CD1c-positive myeloid dendritic cell (primary cell): Measurements from ENCODE around the gene HTRA1.

Experiments
- DNase-seq: peaks from one replicate; pipeline ENCODE4 v3.0.0-alpha.2; 2016; ENCODE audit errors: extremely low spot score

Gene HTRA1

DNA sequence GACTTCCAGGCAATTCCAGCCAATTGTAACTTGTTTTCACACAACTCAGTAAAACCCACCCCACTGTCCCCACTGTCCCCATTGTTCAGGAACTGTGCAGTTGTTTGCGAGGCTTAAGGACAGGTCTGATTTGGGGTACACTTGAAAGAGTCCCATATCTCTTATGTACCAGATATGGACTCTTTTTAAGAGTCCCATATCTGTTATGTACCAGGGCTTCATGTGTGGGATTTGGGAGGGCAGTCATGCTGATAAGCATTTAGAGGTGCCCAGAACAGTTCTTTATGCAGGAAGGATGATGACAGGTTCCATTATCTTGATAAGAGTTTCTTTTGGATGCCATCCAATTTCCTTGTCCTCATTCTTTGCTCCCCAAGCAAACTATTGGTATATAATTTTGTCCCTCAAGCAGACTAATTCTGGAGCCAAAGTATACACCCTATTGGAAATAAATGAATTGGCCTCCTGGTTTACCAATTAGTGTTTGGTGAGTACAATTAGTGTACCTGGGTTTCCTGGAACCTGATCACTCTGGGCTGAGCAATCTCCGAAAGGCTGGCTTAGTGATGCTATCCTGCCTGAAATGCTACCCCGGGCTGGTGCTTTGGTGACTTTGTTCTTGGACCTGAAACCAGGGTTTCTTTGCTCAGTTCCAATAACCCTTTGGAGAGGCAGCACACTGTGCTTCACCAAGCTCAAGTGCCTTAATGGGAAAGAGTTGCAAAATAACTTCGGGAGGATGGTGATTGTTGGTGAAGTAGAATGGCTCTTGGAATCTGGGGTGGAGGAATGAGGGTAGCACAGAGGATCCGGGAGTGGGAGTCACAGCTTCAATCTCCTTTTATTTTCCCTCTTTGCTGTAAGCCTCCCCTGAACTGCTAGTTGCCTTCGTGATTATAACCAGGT lies 93.0 kb downstream of the HTRA1 start:
- DNase-seq = no peak

DNA sequence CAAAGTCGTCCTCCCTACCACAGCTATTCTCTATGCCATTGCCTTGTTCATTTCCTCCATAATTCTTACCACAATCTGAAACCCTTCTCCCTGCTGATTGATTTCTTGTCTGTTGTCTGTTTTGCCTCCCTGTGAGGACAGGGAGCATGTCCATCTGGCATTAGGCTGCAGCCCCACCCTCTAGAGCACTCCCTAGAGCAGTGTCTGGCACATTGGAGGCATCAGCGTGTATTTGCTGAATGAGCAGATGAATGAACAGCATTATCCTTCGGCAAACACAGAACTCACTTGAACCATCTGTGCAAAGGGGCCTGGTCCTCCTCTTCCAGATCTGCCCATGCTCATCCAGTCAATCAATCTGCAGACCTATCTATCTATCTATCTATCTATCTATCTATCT lies 94.1 kb downstream of the HTRA1 start:
- no peak for DNase-seq

DNA sequence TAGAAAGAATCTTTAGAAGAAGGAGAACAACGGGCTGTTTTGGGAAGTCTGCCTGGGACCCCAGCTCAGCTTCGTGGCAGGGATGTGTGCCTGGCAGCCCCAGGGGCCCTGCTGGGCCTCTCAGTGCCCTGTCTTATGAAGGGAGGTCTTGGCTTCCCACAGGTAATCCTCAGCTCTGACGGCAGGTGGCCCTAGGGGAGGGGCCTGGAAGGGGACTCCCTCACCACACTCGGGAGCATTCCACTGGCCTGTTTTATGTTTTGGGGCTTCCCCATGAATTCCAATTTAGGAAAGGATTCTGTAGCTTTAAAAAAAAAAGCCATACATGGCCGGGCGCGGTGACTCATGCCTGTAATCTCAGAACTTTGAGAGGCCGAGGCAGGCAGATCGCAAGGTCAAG lies 96.2 kb downstream of the HTRA1 start:
- DNase-seq = no peak

DNA sequence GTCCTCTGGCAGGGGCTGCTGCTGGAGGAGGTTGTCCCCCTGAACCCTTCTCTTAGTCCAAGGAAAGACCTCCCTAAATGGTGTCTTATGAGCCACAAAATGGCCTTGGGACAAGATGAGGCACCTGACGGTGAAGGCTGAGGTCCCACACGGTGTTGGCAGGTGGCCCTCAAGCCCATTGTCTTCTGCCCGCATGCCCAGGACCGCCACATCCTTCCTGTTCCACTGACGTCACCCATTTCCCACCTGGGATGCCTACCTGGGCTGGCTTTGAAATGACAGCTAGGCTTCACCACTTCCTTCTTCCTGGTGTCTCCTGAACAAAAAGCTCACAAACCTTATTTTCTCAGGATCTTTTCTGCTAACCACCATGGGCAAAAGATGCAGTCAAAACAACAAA lies 97.1 kb downstream of the HTRA1 start:
- no peak for DNase-seq

DNA sequence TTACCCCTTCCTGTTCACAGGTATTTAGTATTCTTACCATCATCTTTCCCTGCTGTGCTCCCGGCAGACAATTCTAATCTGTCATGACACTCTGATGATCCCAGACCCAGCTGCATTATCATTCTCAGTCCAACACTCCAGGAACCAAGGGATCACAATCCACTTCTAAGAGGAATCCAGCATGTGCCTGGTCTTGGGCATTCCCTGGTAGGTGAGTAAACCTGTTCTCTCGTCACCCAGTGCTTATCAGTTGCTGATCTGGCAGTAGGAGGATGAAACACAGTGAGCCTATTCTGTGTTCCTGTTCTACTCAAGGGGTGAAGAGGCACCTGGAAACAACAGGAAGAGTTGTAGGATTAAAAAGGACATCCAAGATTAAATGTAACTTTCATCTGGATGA lies 97.9 kb downstream of the HTRA1 start:
- DNase-seq = no peak

DNA sequence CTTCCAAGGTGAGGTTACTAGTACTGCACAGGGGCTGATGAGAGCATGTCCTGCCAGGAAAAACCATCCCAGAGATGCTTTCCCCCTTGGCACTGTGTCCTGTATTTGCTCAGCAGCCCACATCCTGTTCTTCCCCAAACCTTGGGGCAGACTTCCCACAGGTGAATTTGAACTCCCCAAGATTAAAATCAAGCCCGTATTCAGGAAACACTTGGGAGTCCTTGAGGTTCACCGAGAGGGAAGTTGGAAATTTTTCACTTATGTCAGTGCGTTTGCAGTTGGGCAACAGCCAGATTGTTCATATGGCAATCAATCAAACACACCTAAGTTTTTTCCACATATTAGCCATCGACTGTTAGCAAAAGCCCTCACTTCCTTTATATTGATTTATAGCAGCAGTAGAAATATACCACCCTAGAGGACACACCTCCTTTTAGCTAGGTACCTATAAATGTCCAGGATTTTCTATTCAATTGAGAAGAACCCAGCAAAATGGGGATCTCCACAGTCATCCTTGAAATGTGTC lies 99.0 kb downstream of the HTRA1 start, which contains the start of gene DMBT1:
TSS of gene DMBT1 (plus strand) at position 476 of the 526 bp plus-strand sequence. CDS start at position 493, 17 bp downstream.
- DNase-seq = no peak

DNA sequence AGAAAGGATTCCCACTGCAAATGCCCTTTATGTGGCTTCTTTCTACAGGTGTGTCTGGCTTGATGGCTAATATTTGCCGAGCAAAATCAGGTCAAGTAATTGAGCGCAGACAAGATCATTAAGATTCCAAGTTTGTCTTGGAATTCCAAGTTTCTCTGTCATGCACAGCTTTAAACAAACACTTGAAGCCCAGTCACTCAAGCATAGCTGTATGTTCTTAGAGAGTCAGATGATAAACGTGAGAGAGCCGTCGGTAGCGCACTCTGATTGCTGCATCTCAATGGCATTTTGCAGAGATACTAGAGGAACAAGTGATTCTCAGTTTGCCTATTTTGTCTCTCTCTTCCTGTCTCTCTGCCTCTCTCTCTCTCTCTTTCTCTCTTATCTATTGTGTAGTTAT lies 99.9 kb downstream of the HTRA1 start:
- no peak for DNase-seq

DNA sequence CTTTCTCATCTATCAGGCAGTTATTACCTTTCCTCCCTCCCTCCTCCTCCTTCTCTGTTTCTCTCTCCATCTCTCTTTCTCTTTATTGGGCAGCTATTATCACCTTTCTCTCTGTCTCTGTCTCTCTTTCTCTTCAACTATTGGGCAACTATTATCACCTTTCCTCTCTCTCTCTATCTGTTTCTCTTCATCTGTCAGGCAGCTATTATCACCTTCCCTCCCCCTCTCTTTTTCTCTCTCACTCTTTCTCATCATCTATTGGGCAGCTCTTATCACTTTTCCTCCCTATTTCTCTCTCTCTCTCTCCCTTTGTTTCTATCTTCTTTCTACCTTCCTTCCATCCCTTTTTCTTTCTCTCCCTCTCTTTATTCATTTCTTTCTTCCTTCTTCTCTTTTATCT lies 100.4 kb downstream of the HTRA1 start:
- DNase-seq = no peak
